Effector CD4-positive, alpha-beta T cell (primary cell): ENCODE results near the gene HECTD4.
"Not testable (repeated sequence)": the region's sequence is repeated elsewhere in the genome, so short reads cannot be mapped to it uniquely, and the experiment has no call there.

ENCODE experiments used
- DNase-seq: peaks from one replicate; pipeline ENCODE4 v3.0.0-alpha.2; 2020

The HECTD4 gene

DNA sequence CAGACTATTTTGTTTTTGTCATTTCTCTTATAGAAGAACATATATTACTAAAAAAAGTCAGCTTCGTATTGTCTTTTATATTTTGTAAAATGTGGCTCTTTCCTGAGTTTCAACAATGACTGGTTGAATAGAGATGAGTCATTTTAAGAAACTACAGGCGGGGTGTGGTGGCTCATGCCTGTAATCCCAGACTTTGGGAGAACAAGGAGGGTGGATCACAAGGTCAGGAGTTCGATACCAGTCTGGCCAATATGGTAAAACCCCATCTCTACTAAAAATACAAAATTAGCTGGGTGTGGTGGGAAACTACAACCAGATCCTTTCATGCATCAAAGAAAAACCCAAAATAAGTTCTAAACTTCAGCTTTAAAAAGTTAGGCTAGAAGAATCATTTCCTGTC lies 28.8 kb downstream of the HECTD4 start:
- no peak for DNase-seq

DNA sequence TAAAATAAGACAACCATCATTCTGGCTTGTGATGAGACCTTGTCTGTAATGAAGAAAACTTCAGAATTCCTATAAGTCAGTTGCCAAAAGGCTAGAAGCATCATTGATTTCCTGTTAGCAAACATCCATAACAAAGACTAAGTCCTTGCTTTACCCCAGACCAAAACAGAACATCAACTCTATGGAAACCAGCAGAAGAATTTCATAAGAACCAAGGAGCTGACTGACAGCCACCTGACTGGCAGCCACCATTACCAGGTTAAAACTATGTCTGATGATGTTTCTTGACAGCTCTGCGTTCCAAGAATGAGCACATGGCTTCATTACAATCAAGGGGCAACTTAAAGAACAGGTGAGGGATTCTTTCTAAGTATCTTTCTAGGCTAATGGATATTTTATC lies 29.3 kb downstream of the HECTD4 start:
- no peak for DNase-seq

DNA sequence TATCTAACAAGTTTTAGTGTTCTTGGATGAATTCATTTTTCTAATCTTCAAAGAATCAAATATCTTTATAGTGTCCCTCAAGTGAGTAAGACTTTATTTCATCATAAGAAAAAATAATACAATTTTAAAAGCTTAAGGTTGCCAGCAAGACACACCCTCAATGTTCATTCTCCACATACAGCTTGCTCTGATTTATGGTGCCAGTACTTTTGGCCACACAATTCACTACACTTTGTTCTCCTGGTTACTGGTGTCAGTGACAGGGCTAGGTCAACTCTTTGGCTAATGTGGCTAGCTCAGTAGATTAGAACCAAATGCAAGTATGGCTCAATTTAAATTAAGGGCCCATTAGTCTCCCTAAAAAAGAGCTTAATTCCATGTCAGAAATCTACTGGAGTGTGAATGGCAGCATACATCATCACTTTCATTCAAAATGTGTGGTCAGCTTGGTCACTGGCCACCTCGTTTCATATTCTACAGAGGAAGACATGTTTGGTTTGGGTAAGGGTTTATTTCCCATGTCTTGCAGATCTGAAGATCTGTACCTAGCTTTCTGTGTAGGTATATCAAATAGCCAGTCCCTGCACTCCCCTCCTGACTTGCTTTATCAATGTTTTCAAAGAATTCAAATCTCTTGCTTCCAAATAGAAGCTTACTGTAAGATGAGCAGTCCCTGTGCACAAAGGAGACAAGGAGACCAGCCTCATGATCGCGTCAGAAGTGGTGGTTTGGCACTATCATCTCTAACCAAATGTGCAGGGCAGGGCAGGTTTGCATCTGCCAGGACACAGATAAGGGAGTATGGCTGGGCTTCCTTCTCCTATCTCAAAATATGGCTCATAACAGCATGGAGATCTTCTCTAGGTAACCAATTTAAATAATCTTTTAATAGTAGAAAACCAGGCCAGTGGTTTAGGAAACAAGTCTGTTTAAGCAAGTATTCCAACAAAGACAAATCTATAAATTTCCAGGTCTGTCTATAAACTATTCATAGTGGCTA lies 31.3 kb downstream of the HECTD4 start:
- DNase-seq: no peak

DNA sequence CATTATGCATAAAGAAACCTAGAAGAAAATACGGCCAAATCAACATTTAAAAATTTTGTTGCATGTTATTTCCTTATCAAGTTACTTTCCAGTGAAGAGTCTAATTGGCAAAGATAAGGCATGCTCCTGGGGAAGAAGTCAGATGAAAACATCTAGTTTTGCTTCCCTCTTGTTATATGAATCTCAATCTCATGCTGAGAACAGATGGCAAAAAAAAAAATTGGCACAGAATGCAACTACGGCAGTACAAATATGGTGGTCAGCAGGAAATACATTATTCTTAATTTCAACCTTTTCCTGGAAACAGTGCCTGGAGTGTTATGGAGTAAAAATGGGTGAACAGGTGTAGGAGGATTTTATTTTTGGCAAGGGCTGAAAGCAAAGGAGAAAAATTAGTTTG lies 32.8 kb downstream of the HECTD4 start:
- DNase-seq: no peak

DNA sequence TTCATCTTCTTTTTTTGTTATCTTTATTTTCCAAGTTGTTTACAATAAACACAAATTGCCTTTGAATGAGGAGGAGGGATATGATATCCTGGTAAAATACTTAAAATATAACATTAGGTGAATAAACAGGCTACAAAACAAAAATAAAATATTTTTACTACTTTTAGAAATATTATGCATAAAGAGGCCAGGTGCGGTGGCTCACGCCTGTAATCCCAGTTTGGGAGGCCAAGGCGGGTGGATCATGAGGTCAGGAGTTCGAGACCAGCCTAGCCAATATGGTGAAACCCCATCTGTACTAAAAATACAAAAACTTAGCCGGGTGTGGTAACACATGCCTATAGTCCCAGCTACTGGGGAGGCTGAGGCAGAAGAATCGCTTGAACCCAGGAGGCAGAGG lies 33.3 kb downstream of the HECTD4 start:
- not testable (repeated sequence) for DNase-seq

DNA sequence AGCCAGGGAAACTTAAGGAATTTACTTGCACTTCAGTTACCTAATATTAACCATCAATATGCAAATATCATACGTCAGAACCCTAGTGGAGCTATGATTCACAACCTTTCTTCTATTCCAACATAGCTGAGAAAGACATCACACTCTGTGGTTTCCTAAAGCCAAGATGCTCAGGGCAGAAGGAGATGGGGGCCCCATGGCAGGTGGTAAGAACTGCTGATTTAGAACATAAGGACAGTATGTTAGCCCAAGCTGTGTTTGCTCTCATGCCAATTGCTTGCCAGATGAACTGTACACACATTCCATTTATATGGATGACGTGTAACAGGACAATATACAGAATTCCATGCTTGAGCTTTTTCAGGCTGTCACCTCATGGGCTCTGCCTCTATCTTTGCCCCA lies 34.6 kb downstream of the HECTD4 start:
- DNase-seq: no peak

DNA sequence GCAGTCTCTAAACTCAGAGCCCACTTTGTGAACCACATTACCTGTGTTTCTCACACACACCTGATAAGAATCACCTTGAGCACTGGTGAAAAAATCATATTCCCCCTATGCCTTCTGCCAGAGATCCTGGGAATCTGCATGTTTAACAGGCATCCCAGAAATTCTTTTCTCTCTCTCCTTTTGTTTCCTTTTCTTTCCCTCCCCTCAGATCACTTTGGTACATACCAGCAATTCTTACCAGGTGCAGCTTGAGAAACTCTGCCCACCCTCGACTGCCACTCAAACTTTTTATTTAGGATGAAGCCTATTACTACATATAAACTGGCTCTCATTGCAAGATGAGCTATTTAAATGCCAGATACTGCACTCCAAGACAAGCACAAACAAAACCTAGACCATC lies 36.0 kb downstream of the HECTD4 start:
- no peak for DNase-seq

DNA sequence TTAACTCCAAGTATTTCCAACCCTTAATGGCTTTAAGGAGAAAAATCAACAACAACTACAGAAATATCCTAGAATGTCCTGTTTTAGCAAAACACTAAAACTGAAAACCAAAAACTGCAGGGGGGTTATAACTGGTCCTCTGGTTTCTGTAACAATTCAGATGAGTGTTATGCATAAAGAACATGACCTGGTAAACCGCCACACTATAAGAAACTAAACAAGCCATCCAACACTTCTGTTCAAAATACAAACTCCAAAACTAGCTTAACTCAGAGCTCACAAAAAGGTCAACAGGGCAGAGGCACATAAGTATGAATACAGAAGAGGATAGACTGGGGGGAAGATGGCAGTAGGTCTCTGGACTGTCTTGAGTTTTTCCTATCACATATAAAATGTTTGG lies 38.0 kb downstream of the HECTD4 start:
- no peak for DNase-seq

DNA sequence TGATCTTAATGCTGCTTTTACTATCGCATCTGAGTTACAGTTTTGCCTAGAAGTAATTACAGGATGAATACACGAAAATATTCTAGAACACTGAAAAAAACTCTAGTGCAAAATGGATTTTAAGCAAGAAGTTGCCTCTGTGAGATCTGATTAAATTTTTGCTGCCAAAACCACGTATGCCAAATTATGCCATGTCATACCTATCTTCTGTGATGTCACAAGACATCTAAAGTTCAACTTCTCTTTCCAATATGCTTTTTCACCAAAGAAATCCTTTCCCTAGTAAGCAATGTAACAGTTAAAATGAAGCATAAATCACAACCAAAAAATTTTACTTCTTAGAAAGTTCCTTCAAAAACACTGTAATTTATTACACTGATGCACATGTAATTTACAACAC lies 39.6 kb downstream of the HECTD4 start:
- DNase-seq: no peak

DNA sequence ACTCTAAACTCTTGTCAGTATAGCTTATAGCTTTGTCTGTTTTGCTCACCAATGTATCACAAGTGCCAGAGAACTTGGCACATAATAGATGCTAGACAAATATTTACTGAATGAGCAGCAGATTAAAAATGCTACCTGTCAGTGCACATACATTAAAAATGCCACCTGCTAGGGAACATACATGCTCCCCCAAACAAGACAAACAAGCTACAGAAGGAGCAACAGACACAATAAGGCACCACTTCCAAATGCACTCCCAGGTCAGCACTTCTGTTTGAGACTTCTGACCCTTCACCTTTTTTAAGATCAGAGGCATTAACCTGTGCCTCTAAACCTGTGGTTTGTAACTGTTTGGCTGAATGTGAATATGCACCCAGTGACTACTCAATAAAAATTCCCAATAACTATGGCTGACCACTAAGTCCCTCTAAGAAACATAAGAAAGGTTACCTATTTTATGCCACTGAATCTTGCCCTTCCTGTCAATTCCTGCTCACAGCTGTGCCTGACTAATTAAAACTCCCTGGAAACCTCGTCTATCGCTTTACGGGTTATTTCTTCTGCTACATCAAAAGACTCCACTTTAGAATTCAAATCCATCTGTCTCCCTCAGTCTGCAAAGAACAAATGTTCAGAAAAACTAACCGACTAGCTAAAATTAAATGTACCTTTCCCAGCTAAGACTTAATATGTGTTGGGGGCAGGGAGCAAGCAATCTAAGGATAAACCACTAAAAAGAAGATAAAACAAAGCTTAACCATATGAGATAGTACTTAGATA lies 41.0 kb downstream of the HECTD4 start:
- DNase-seq: no peak

DNA sequence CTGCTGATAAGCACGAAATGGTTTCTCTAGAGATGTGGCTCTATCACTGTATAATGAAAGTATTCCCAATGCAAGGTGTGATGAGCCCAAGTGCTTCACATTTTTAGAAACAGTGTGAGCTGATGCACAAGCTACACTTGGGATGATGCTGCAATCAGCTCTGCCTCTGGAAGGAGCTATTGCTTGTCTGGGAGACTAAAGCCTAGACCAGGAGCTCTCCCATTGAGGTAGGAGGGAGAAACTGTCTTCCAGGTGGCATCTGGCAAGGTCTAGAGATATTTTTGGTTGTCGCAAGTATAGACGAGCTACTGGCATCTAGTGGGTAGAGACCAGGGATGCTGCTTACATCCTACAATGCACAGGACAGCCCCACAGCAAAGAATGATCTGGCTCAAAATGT lies 42.0 kb downstream of the HECTD4 start:
- DNase-seq: no peak

DNA sequence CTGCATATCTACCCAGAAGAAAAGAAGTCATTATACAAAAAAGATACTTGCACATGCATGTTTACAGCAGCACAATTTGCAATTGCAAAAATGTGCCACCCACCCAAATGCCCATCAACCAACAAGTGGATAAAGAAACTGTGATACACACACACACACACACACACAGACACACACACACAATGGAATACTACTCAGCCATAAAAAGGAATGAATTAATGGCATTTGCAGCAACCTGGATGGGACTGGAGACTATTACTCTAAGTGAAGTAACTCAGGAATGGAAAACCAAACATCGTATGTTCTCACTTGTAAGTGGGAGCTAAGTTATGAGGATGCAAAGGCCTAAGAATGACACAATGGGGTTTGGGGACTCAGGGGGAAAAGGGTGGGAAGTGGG lies 47.2 kb downstream of the HECTD4 start:
- DNase-seq: not testable (repeated sequence)

DNA sequence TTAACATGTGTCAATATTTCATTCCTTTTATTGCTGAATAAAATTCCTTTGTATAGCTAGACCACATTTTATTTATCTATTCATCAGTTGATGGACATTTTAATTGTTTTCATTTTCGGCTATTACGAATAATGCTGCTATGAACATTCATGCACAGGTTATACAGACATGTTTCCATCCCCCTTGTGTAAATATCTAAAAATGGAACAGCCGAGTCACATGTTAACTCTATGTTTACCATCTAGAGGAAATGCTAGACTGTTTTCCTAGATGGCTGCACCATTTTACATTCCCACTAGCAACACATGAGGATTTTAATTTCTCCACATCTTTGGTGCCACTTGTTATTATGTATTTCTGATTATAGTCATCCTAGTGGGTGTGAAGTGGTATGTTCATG lies 49.2 kb downstream of the HECTD4 start:
- no peak for DNase-seq

DNA sequence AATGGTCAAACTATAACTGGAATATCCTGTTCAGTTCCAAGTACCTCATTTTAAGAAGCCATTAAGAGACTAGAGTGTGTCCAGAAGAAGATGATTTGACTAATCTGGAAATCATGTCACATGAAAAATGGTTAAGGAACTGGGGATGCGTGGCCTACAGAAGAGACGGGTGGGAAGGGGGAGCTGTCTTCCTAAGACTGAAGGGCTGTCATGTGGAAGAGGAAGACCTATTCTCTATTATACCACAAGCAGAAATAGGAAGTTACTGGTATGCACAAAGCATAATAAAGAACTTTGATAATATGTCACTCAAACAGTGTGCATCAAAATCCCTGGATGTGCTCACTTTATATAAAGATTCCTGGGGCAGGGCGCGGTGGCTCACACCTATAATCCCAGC lies 50.3 kb downstream of the HECTD4 start:
- no peak for DNase-seq

DNA sequence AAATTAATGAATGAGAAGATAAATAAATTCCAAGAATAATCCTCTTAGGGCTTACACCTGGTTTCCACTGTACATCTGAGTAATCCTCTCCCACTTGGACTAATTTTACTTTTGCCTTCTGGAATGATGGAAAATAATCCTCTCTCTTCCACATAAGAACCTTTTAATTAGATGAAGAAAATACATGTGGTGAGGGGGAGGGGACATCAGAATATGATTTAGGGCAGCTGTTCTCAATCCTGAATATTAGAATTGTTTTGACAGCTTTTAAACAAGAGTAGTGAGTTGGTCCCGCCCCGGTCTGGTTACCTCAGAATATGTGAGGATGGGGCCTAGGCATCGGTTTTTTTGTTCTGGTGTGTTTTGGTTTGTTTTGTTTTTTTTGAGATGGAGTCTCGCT lies 51.5 kb downstream of the HECTD4 start:
- DNase-seq: no peak

DNA sequence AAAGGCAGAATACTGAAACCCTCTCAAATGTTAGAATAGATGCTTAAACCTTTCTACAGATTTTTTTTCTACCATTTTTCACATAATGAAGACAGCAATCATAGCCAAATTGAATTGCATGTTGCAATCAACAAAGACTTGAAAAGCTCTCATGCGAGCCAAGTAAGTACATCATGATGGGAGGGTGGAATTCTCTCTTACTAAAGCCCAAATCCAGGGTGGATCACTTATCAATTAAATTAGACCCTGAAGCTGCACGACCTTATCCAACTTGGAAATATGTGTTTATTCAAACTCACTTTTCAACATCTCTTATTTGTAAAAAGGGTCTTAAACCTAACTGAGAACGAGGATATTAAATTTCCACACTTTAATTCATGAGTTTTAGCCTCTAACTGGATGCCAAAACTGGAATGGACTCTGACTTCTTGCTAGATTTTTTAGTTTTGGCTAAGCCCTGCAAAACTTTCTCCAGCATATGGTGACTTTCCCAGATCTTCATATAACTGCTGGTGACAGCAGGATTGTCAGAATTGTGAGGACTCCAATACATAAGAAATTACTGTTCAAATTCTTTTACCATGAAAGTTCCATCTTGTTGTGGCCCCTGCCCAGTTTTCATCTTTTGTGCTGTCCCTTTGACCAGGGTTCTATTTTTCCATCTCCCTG lies 53.6 kb downstream of the HECTD4 start:
- DNase-seq: no peak

DNA sequence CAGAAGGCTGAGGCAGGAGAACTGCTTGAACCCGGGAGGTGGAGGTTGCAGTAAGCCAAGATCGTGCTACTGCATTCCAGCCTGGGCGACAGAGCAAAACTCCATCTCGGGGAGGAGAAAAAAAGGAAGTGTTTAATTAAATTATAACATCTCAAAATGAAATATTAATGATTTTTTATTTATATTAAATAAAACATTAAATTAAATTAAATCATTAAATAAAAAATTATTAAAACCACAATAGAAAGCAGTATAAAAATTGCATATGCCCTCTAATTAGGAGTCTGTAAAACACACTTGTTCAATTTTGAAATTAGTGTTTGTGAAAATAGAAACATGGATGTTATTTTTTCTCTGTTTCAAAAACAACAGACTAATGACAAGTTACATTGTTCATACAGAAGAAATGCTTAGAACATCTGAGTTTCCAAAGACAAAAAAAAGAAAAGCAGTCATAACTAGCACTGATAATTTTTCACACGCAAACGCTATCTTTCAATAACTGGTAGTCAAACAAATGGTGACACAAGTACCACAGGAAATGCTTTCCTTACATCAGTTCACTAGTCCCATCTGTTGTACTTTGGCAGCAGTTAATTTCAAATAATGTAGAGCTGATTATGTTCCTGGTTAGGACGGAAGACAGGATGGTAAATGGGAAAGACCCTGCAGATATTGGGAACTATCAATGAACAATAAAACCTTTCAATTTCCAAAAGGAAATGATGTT lies 54.9 kb downstream of the HECTD4 start:
- DNase-seq: no peak

DNA sequence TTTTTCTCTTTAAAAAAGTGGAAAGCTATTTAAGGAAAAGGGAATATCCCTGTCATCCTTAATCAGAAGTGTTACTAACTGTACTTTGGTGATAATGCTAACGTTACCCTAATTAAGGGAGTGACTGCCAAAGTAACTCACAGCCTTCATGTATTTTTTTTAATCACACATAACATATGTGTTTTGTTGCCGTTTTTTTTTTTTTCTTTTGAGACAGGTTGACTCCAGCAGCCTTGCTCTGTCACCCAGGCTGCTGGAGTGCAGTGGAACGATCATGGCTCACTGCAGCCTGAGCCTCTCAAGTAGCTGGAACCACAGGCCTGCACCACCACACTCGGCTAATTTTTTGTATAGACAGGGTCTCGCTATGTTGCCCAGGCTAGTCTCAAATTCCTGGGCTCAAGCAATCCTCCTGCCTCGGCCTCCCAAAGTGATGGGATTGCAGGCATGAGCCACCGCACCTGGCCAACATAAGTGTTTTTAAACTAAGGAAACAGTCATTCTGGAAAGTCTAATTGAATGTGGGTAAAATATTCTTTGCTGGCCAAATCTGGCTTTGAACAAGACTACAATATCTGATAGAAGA lies 56.5 kb downstream of the HECTD4 start:
- DNase-seq: no peak

DNA sequence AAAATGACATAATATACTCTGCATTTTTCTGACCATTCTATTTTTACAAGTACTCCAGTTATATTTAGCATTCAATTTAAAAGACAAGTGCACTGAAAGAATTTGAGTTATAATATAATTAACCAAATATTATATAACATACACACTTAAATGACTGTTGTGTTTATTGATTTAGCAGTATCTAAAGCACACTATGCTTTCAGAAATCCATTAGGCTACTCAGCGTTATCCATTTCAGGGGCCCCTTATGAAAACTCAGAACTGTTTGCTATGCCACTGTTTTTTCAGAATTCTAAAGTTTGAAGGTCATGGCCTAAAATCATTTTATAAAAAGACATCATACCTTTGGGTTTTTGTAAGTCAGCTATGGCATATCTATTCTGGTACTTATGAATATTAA lies 57.1 kb downstream of the HECTD4 start:
- DNase-seq: no peak

DNA sequence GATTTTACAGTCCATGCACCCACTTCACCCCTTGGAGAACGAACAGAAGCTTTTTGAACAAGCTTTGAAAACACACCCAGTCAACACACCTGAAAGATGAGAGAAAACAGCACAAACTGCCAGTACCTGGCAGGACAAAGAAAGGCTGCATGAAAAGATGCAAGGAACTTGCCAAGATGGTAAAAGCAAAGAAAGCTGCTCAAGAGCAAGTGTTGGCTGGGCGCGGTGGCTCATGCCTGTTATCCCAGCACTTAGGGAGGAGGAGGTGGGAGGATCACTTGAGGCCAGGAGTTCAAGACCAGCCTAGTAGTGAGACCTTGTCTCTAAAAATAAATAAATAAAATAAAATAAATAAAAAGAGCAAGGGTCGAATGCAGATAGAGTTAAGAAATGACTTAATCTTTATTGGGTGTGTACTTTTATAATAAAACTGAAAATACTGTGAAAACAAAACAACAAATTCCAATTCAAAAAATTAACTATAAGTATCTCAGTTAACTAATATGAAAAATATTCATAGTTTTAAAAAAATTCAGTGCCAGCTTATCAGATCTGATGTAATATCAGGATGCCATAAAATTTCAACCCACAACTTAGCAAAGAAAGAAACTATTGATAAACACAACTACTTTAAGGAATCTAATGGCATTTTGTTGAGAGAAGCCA lies 59.2 kb downstream of the HECTD4 start:
- DNase-seq: no peak

DNA sequence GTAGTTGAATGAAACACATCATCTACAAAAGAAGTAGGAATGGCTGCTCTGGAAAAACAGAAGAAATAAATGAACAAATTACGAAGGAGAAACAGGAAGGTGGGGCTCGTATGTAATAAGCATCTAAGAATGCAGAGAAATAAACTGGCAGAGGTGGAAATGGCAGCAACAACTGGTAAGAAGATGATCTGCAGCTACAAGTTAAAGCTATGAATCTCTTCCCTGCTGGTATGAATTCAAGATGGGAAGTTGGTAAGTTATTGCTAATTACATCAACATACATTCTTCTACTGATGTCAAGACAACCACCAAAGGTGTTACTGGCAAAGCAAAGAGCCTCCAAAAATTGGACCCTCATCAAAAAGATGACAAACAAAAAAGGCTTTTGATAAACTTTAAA lies 59.8 kb downstream of the HECTD4 start:
- DNase-seq: no peak

DNA sequence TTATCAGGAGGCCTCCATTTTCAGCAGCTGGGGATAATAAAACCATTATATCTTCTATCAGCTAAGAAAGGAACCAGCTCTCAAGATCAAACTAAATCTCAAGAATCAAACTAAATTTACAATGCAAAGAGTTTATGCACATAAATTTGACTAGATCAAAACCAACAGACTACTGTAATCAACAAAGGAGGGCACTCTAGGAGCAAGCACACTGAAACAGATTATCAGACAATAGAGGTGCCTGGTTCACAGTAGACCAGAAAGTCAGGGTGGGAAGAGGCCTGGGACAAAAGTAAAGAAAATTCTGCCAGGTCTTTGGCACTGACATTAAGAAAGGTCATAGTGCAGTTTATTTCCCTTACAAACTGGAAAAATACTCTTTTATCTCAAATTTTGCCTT lies 61.0 kb downstream of the HECTD4 start:
- DNase-seq: no peak
